Suppressor macrophage treated with lipopolysaccharide for 4 hours (primary cell): Measurements from ENCODE around the gene ATXN2.

Experiments
- DNase-seq: peaks from one replicate; pipeline ENCODE4 v3.0.0-alpha.2; 2020

Gene ATXN2

DNA sequence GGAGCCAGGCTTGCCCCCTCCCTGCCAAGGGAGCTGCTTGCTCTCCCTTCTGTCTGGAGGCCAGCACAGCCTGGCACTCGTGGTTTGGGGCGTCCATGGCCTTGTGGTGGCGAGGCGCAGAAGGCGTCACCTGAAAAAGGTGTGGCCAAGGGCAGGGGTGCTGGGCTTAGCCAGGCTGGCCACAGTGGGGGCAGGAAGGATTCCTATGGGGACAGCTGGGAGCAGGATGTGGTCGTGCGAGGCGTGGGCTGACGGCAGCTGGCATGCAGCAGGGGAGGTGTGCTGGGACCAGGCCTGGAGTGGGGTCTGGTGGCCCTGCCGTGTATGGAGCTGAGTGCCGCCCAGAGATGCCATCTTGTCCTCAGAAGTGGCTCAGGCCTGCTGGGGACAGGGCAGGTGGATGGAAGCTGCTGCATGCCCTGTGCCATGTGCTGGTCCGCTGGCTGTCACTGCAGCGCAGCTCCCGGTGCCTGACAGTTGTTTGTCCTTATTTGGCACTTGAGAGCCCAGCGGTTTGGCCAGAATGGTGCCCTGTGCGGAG, 163.4 kb downstream of the ATXN2 start:
- DNase-seq, result no peak

DNA sequence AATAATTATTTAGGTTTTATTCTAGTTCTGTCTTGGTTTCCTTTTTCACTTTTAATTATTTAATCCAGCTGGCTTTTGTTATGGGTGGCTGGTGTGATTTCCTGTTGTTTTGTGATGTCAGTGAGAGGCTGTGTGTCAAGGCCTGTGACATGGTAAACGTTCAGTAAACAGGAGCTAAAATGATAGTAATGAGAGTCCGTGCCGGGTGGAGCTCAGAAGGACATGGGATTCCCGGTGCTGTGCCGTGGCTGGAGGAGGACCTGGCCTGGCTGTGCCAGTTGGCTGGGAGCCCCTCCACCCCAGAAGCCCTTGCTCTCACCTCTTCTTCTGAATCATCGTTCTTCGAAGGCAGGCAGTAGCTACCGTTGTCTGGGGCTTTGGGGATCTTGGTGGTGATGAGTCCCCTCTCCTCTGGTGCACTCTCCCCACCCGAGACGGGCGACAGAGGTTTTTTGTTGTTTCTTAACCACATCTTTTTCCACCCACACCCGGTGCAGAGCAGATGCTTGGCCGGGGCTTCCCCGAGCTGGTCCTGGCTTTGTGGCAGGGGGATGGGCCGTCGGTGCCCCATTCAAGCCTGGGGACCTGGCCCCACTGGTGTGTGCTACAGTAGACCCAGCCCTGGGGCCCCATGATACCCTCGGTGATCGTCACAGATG, 164.3 kb downstream of the ATXN2 start:
- peak; percentile 52 for DNase-seq

GRCh38 chr12:111434049-111434448, 165.1 kb downstream of the ATXN2 start:
- no peak for DNase-seq

GRCh38 chr12:111431772-111432171, 167.3 kb downstream of the ATXN2 start:
- DNase-seq, result no peak

- DNase-seq, result peak; percentile 79
These were observed 168.4 kb downstream of the ATXN2 start for GRCh38 chr12:111430433-111431353.

DNA sequence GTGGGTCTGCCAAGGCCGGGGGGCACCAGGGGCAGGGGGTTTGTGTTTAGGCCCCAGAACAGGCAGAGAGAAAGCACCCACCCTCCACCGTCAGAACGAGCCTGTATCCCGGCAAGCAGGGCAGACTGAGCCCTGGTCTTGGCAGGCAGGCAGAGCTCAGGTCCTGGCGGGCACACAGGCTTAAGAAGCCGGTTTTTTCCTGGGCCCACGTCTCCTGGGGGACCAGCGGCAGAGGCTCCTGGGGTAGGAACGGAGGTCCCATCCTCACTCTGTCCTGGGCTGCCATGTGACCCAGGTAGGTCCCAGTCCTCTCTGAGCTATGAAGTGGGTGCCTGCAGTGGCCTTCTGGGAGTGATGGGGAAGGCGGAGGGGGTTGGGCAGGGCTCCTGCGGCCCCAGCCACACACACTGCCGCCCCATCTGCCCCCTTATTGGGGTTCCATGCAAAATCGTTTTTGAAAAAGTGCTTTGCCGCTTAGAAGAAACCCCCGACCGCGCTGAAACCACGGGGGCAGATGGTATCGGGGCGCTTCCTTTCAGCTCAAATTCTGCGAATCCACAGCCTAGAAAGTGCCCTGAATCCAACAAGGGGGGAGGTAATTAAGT, 169.2 kb downstream of the ATXN2 start:
- DNase-seq, result no peak

DNA sequence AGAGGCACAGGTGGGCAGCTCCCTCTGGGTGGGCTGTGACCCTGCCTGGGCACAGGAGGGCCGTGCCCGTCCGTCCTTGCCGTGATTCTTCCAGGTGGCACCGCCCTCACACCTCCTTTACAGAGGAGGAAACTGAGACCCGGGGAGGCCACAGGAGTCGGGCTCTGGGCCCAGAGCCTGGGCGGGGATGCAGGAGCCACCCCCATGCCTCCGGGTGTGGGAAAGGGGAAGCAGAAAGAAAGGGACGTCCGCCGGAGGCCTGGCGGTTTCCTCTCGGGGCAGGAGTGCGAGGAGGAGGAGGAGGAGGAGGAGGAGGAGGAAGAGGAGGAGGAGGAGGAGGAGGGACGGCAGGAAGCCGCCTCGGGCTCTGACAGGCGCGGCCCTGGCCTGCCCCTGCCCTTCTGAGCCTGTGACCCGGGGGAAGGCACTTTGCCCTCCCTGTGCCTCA, 170.4 kb downstream of the ATXN2 start:
- DNase-seq, result peak; percentile 72

- no peak for DNase-seq
These were observed 170.9 kb downstream of the ATXN2 start for GRCh38 chr12:111428081-111428727.

- no peak for DNase-seq
These were observed 171.6 kb downstream of the ATXN2 start for GRCh38 chr12:111427417-111428074.

GRCh38 chr12:111426344-111427185, 172.6 kb downstream of the ATXN2 start:
- DNase-seq, result no peak

DNA sequence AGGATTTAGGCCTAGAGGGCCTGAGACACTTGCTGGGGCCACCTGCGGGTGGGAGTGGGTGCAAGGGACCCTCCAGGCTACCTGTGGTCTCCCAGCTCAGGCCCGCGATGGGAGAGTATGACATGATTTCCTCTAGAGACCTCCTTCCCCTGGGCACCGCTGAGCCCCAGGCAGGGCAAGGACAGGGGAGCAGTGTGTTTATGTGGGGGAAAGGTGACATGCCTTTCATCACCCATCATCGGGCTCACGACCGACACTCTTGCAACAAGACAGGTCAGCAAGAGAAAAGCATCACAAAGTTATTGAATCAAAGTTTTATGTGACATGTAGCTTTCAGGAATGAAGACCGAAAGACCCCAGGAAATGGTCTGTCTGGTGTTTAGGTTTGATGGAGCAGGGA, 173.5 kb downstream of the ATXN2 start:
- no peak for DNase-seq

DNA sequence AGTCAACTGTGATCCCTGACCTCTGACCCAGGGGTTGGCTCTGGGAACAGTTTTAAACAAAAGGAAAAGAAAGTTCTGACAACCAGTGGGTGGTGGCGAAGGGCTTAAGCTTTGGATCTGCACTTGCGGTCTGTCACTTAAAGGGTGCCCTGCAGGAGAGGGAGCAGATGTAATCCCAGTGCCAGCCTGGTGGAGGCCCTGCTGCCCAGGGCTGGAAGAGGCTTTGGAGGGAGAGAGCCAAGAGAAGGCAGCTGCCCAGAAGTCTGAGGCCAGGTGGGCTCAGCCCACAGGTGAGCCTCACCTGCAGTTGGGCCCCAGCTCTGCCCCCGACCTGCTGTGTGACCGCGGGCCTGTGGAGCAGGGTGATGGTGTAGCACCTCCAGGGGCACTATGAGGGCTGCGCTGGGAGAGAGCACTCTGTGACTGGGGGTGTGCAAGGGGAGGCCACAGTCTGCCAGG, 174.3 kb downstream of the ATXN2 start:
- no peak for DNase-seq

DNA sequence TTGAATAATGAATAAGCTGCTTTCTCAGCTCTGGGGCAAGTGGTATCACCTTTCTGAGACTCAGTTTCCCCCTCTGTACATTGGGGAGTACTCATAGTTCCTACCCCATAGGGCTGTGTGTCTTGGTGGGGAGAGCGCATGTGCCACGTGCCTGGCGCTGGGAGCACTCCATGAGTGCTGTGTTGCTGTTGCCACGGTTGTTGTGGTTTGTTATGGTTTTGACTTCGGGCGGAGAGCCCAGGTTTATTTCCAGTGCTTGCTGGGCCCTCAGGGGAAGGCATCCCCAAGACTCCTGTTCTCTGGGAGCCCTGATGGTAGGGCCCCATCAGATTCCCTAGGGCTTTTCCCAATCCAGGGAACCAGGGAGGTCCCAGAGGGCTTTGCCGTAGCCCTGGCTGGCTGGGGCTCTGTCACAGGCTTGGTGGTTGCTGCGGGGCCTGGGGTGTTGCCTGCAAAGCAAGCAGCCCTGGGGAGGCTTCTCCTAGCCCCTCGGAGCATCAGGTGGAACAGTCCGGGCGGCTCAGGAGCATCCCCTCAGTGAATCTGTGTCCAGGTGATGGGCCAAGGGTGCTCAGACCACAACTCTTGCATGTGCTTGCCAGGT, 174.8 kb downstream of the ATXN2 start:
- DNase-seq, result no peak

- DNase-seq, result no peak
These were observed 178.6 kb downstream of the ATXN2 start for GRCh38 chr12:111420494-111420893.

DNA sequence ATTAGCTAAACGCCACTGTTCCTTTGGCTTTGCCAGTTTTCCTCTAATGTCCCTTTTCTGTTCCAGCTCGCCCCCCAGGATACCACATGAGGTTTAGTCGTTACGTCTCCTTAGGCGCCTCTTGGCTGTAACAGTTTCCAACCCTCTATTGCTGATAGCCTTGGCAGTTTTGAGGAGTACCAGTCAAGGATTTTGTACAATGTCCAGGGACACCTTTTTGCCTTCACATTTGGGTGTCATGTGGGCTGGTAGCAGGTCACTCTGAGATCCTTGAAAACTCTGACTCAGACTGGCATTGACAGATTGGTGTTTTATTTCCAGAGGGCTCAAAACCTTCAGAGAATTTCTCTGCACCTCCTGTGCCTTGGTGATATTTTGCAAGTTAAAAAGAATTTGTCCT, 179.3 kb downstream of the ATXN2 start:
- no peak for DNase-seq

DNA sequence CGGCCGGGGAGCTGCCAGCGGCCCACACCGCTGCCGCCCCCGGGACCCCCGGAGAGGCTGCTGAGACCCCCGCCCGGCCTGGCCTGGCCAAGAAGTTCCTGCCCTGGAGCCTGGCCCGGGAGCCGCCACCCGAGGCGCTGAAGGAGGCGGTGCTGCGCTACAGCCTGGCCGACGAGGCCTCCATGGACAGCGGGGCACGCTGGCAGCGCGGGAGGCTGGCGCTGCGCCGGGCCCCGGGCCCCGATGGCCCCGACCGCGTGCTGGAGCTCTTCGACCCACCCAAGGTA, 180.6 kb downstream of the ATXN2 start:
- no peak for DNase-seq

DNA sequence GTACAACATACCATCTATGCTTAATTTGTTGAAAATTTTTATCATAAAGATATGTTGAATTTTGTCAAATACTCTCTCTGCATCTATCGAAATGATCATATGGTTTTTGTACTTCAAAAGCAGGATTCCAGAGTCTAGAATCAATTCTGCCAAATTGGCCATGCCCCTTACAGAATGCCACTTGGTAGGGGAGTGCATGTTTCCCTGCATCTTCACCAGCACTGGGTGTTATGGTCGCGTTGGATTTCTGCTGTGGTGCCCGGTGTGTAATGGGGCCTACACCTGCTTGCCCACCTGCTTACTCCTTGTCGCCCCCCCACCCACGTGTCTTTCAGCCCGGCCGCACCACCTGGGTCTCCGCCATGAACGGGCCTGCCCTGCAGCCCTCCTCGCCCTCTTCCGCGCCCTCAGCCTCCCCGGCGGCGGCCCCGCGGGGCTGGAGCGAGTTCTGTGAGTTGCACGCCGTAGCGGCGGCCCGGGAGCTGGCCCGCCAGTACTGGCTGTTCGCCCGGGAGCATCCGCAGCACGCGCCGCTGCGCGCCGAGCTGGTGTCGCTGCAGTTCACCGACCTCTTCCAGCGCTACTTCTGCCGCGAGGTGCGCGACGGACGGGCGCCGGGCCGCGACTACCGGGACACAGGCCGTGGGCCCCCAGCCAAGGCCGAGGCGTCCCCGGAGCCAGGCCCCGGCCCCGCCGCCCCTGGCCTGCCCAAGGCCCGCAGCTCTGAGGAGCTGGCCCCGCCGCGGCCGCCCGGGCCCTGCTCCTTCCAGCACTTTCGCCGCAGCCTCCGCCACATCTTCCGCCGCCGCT, 181.1 kb downstream of the ATXN2 start:
- DNase-seq, result no peak

DNA sequence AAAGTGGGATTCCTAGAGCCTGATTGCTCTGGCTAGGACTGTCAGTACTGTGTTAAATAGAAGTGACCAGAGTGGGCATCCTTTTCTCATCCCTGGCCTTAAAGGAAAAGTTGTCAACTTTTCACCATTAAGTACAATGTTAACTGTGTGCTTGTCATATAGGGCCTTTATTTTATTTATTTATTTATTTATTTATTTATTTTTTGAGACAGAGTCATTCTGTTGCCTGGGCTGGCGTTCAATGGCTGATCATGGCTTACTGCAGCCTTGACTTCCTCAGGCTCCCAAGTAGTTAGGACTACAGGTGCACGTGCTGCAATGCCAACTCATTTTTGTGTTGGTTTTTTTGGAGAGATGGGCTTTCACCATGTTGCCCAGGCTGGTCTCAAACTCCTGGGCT, 181.8 kb downstream of the ATXN2 start:
- no peak for DNase-seq

- no peak for DNase-seq
These were observed 184.3 kb downstream of the ATXN2 start for GRCh38 chr12:111414711-111415252.
